ENCODE measurements around the gene DOCK1.
"Not testable (repeated sequence)": the region's sequence is repeated elsewhere in the genome, so short reads cannot be mapped to it uniquely, and the experiment has no call there.

DOCK1 gene

GRCh38 chr10:126876456-126876855 is 28.8 kb upstream of the DOCK1 start:
- no peak for DNase-seq (ENCODE audit: low spot score)
- no peak for TF ChIP-seq CTCF (IDR thresholded peaks at IDR 0.05; ENCODE audit: extremely low read depth, missing control alignments)

- no peak for TF ChIP-seq CTCF (IDR thresholded peaks at IDR 0.05; ENCODE audit: extremely low read depth, missing control alignments)
- DNase-seq (ENCODE audit: low spot score) = no peak
These were observed 27.8 kb upstream of the DOCK1 start for GRCh38 chr10:126877390-126877789.

- DNase-seq (ENCODE audit: low spot score) = no peak
- TF ChIP-seq CTCF (IDR thresholded peaks at IDR 0.05; ENCODE audit: extremely low read depth, missing control alignments) = no peak
These were observed 26.6 kb upstream of the DOCK1 start for GRCh38 chr10:126878594-126878993.

- no peak for DNase-seq (ENCODE audit: low spot score)
- no peak for TF ChIP-seq CTCF (IDR thresholded peaks at IDR 0.05; ENCODE audit: extremely low read depth, missing control alignments)
These were observed 24.3 kb upstream of the DOCK1 start for GRCh38 chr10:126880926-126881325.

- not testable (repeated sequence) for DNase-seq (ENCODE audit: low spot score)
These were observed 23.2 kb upstream of the DOCK1 start for GRCh38 chr10:126882055-126882454.

- not testable (repeated sequence) for DNase-seq (ENCODE audit: low spot score)
These were observed 16.8 kb upstream of the DOCK1 start for GRCh38 chr10:126888436-126888835.

- TF ChIP-seq CTCF (IDR thresholded peaks at IDR 0.05; ENCODE audit: extremely low read depth, missing control alignments) = no peak
- DNase-seq (ENCODE audit: low spot score) = no peak
These were observed 15.8 kb upstream of the DOCK1 start for GRCh38 chr10:126889421-126889820.

- not testable (repeated sequence) for DNase-seq (ENCODE audit: low spot score)
These were observed 14.4 kb upstream of the DOCK1 start for GRCh38 chr10:126890797-126891196.

- DNase-seq (ENCODE audit: low spot score) = no peak
- no peak for TF ChIP-seq CTCF (IDR thresholded peaks at IDR 0.05; ENCODE audit: extremely low read depth, missing control alignments)
These were observed 12.7 kb upstream of the DOCK1 start for GRCh38 chr10:126892226-126893175.
